ENCODE results near the gene PPP1R13B.
"Not testable (repeated sequence)": the region's sequence is repeated elsewhere in the genome, so short reads cannot be mapped to it uniquely, and the experiment has no call there.

PPP1R13B gene

GRCh38 chr14:103698380-103699260 is 148.8 kb downstream of the PPP1R13B start:
- no peak for DNase-seq (ENCODE audit: low read depth)

- no peak for DNase-seq (ENCODE audit: low read depth)
These were observed 149.6 kb downstream of the PPP1R13B start for GRCh38 chr14:103697603-103698379.

- DNase-seq (ENCODE audit: low read depth): no peak
These were observed 150.2 kb downstream of the PPP1R13B start for GRCh38 chr14:103697206-103697602.

GRCh38 chr14:103696466-103697071 is 150.8 kb downstream of the PPP1R13B start:
- no peak for DNase-seq (ENCODE audit: low read depth)

- DNase-seq (ENCODE audit: low read depth): no peak
These were observed 151.3 kb downstream of the PPP1R13B start for GRCh38 chr14:103696070-103696402.

GRCh38 chr14:103695296-103696069 is 151.9 kb downstream of the PPP1R13B start:
- DNase-seq (ENCODE audit: low read depth): no peak

GRCh38 chr14:103694572-103695026 is 152.8 kb downstream of the PPP1R13B start:
- no peak for DNase-seq (ENCODE audit: low read depth)

- no peak for DNase-seq (ENCODE audit: low read depth)
These were observed 153.9 kb downstream of the PPP1R13B start for GRCh38 chr14:103693515-103693914.

GRCh38 chr14:103692871-103693270 is 154.5 kb downstream of the PPP1R13B start:
- no peak for DNase-seq (ENCODE audit: low read depth)

GRCh38 chr14:103692159-103692558 is 155.2 kb downstream of the PPP1R13B start:
- DNase-seq (ENCODE audit: low read depth): no peak

- not testable (repeated sequence) for DNase-seq (ENCODE audit: low read depth)
These were observed 155.7 kb downstream of the PPP1R13B start for GRCh38 chr14:103691655-103692054.

GRCh38 chr14:103690332-103690731 is 157.0 kb downstream of the PPP1R13B start:
- DNase-seq (ENCODE audit: low read depth): no peak

GRCh38 chr14:103688906-103689902 is 158.2 kb downstream of the PPP1R13B start:
- DNase-seq (ENCODE audit: low read depth): no peak

- no peak for DNase-seq (ENCODE audit: low read depth)
These were observed 158.9 kb downstream of the PPP1R13B start for GRCh38 chr14:103688441-103688840.

GRCh38 chr14:103687712-103688111 is 159.7 kb downstream of the PPP1R13B start:
- no peak for DNase-seq (ENCODE audit: low read depth)

- no peak for DNase-seq (ENCODE audit: low read depth)
These were observed 160.4 kb downstream of the PPP1R13B start for GRCh38 chr14:103686831-103687485.

- no peak for DNase-seq (ENCODE audit: low read depth)
These were observed 161.8 kb downstream of the PPP1R13B start for GRCh38 chr14:103685276-103686211.

GRCh38 chr14:103684871-103685270 is 162.5 kb downstream of the PPP1R13B start:
- no peak for DNase-seq (ENCODE audit: low read depth)

GRCh38 chr14:103684471-103684870 is 162.9 kb downstream of the PPP1R13B start:
- DNase-seq (ENCODE audit: low read depth): no peak

Data from T-helper 22 cell (primary cell).